ENCODE measurements around the gene RIMBP2. TPM values are rescaled to one million over a fixed set of nuclear protein-coding genes. Genes with fewer than 3 reads are reported as not detected.

The RIMBP2 gene
- total RNA-seq, 3 donors from 2014 or later, result 2.3 to 5.9 (median 5.4) TPM

- H3K4me3 ChIP-seq, result no peak overlapping the region
- H3K36me3 ChIP-seq (ENCODE audit: low read depth), result no peaks in the 10 kb centered on the region
- H3K9me3 ChIP-seq, result no peaks in the 10 kb centered on the region
- no peak for ATAC-seq
- TF ChIP-seq CTCF (IDR thresholded peaks at IDR 0.05), result no peak
- no peak for DNase-seq
- intact Hi-C loops (cut with DNase I, micrococcal nuclease), result no loop called here
- H3K4me1 ChIP-seq (ENCODE audit: low read depth), result no peaks in the 10 kb centered on the region
Observed at GRCh38 chr12:130613831-130614529, 102.1 kb downstream of the RIMBP2 start.

- intact Hi-C loops (cut with DNase I, micrococcal nuclease), result no loop called here
- Histone ChIP-seq H3K9me3 (no peaks in the 10 kb centered on the region), H3K4me3 (no peak overlapping the region), H3K36me3 (ENCODE audit: low read depth) (no peaks in the 10 kb centered on the region), H3K4me1 (ENCODE audit: low read depth) (no peaks in the 10 kb centered on the region)
- no peak for TF ChIP-seq CTCF (IDR thresholded peaks at IDR 0.05)
- no peak for ATAC-seq
- DNase-seq, result no peak
Observed at GRCh38 chr12:130613131-130613530, 103.0 kb downstream of the RIMBP2 start.

GRCh38 chr12:130611026-130611905, 104.8 kb downstream of the RIMBP2 start:
- H3K9me3 ChIP-seq, result no peaks in the 10 kb centered on the region
- DNase-seq (no peak), ATAC-seq (no peak)
- H3K4me3 ChIP-seq, result no peak overlapping the region
- intact Hi-C loops (cut with DNase I, micrococcal nuclease), result no loop called here
- H3K36me3 ChIP-seq (ENCODE audit: low read depth), result no peaks in the 10 kb centered on the region
- no peaks in the 10 kb centered on the region for H3K4me1 ChIP-seq (ENCODE audit: low read depth)
- TF ChIP-seq CTCF (IDR thresholded peaks at IDR 0.05), result no peak

- DNase-seq, result no peak
- intact Hi-C loops (cut with DNase I, micrococcal nuclease), result no loop called here
- no peak for TF ChIP-seq CTCF (IDR thresholded peaks at IDR 0.05)
- Histone ChIP-seq H3K36me3 (ENCODE audit: low read depth) (no peaks in the 10 kb centered on the region), H3K4me3 (no peak overlapping the region), H3K4me1 (ENCODE audit: low read depth) (no peaks in the 10 kb centered on the region), H3K9me3 (no peaks in the 10 kb centered on the region)
- no peak for ATAC-seq
Observed at GRCh38 chr12:130609966-130610365, 106.1 kb downstream of the RIMBP2 start.

- no peak overlapping the region for H3K4me3 ChIP-seq
- no peak for TF ChIP-seq CTCF (IDR thresholded peaks at IDR 0.05)
- intact Hi-C loops (cut with DNase I, micrococcal nuclease), result no loop called here
- no peak for DNase-seq
- no peaks in the 10 kb centered on the region for H3K36me3 ChIP-seq (ENCODE audit: low read depth)
- H3K4me1 ChIP-seq (ENCODE audit: low read depth), result no peaks in the 10 kb centered on the region
- H3K9me3 ChIP-seq, result no peaks in the 10 kb centered on the region
- no peak for ATAC-seq
Observed at GRCh38 chr12:130608831-130609230, 107.3 kb downstream of the RIMBP2 start.

Data from mucosa of descending colon (tissue), 3 donors.